OCI-LY1 (cell line): ENCODE results near the gene SPAG9.

ENCODE experiments used
- EZH2 ChIP-seq: fragments of 200-600 bp; sonication (generic), shearing (Covaris generic); IDR thresholded peaks from 2 replicates; pipeline ENCODE4 v1.8.0; 2017; ENCODE audit warnings: borderline replicate concordance, mixed run types, mild to moderate bottlenecking, antibody characterized with exemption, low read length, moderate library complexity, mixed read lengths
- TF ChIP-seq, protein P1 (sequence below): fragments of 200-600 bp; sonication (generic), shearing (Covaris generic); IDR thresholded peaks from 2 replicates; pipeline ENCODE4 v1.5.1; 2017; ENCODE audit warnings: mild to moderate bottlenecking, antibody characterized with exemption, low read length, moderate library complexity, mixed read lengths

GRCh38 chr17:51015145-51015558 is 105.5 kb downstream of the SPAG9 start:
- TF ChIP-seq, protein P1, sequence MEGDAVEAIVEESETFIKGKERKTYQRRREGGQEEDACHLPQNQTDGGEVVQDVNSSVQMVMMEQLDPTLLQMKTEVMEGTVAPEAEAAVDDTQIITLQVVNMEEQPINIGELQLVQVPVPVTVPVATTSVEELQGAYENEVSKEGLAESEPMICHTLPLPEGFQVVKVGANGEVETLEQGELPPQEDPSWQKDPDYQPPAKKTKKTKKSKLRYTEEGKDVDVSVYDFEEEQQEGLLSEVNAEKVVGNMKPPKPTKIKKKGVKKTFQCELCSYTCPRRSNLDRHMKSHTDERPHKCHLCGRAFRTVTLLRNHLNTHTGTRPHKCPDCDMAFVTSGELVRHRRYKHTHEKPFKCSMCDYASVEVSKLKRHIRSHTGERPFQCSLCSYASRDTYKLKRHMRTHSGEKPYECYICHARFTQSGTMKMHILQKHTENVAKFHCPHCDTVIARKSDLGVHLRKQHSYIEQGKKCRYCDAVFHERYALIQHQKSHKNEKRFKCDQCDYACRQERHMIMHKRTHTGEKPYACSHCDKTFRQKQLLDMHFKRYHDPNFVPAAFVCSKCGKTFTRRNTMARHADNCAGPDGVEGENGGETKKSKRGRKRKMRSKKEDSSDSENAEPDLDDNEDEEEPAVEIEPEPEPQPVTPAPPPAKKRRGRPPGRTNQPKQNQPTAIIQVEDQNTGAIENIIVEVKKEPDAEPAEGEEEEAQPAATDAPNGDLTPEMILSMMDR, result no peak
- TF ChIP-seq EZH2, result no peak
